HepG2 (cell line): ENCODE data around the gene GRID1. TPM values are rescaled to one million over a fixed set of nuclear protein-coding genes. Genes with fewer than 3 reads are reported as not detected.

Experiments
- ATF1 ChIP-seq: IDR thresholded peaks from 2 replicates; pipeline ENCODE4 v1.6.1; 2016; ENCODE audit warnings: mild to moderate bottlenecking, control low read depth
- CBX5 ChIP-seq: sonication (generic); formaldehyde crosslinking; IDR thresholded peaks from 2 replicates; pipeline ENCODE4 v1.4.0; 2020; ENCODE audit warnings: missing genetic modification reagents, borderline replicate concordance
- DNMT1 ChIP-seq: sonication (generic); formaldehyde crosslinking; IDR thresholded peaks from 2 replicates; pipeline ENCODE4 v1.5.1; 2020; ENCODE audit warnings: mild to moderate bottlenecking, missing genetic modification reagents
- MED8 ChIP-seq: sonication (generic); formaldehyde crosslinking; IDR thresholded peaks from 2 replicates; pipeline ENCODE4 v1.8.1; 2023; ENCODE audit warnings: mild to moderate bottlenecking, missing genetic modification reagents; ENCODE audit not compliant: insufficient replicate concordance
- MYC ChIP-seq: sonication (generic); formaldehyde crosslinking; IDR thresholded peaks from 2 replicates; pipeline ENCODE4 v1.9.0; 2021; ENCODE audit warnings: missing genetic modification reagents, borderline replicate concordance
- NFIC ChIP-seq: IDR thresholded peaks from 2 replicates; pipeline ENCODE4 v1.6.1; 2012; ENCODE audit warnings: mild to moderate bottlenecking, low read length, inconsistent platforms
- NFYB ChIP-seq: sonication (generic); formaldehyde crosslinking; IDR thresholded peaks from 2 replicates; pipeline ENCODE4 v1.4.0; 2020; ENCODE audit warnings: missing genetic modification reagents
- PHF21A ChIP-seq: sonication (generic); formaldehyde crosslinking; IDR thresholded peaks from 2 replicates; pipeline ENCODE4 v1.5.0; 2020; ENCODE audit warnings: mild to moderate bottlenecking, missing genetic modification reagents
- RFX3 ChIP-seq: IDR thresholded peaks from 2 replicates; pipeline ENCODE4 v1.6.1; 2016; ENCODE audit warnings: missing biosample characterization, missing genetic modification reagents
- SPEN ChIP-seq: sonication (generic); formaldehyde crosslinking; IDR thresholded peaks from 2 replicates; pipeline ENCODE4 v1.5.1; 2020; ENCODE audit warnings: low read depth, mild to moderate bottlenecking, missing genetic modification reagents
- THYN1 ChIP-seq: sonication (generic); formaldehyde crosslinking; IDR thresholded peaks from 2 replicates; pipeline ENCODE4 v1.8.1; 2023; ENCODE audit warnings: low read depth, mild to moderate bottlenecking, moderate library complexity, missing genetic modification reagents, borderline replicate concordance
- ZBTB49 ChIP-seq: sonication (generic); formaldehyde crosslinking; IDR thresholded peaks from 2 replicates; pipeline ENCODE4 v1.4.0; 2020; ENCODE audit warnings: missing genetic modification reagents, borderline replicate concordance
- ZFP36 ChIP-seq: fragments of 150-350 bp; IDR thresholded peaks from 2 replicates; pipeline ENCODE4 v1.6.1; 2018; ENCODE audit warnings: borderline replicate concordance, low read length, low read depth; ENCODE audit not compliant: partially characterized antibody
- ZKSCAN1 ChIP-seq: fragments of 150-350 bp; IDR thresholded peaks from 2 replicates; pipeline ENCODE4 v1.6.1; 2014; ENCODE audit warnings: low read length
- ZNF121 ChIP-seq: sonication (generic); formaldehyde crosslinking; IDR thresholded peaks from 2 replicates; pipeline ENCODE4 v1.5.0; 2020; ENCODE audit warnings: mild to moderate bottlenecking, missing genetic modification reagents
- ZNF580 ChIP-seq: IDR thresholded peaks from 2 replicates; pipeline ENCODE4 v1.6.1; 2016; ENCODE audit warnings: low read depth, borderline replicate concordance
- ZNF781 ChIP-seq: sonication (generic); formaldehyde crosslinking; IDR thresholded peaks from 2 replicates; pipeline ENCODE4 v1.5.1; 2020; ENCODE audit warnings: borderline replicate concordance, mild to moderate bottlenecking, missing genetic modification reagents; ENCODE audit errors: not compliant biosample characterization
- ZNF784 ChIP-seq: sonication (generic); formaldehyde crosslinking; IDR thresholded peaks from 2 replicates; pipeline ENCODE4 v1.5.1; 2020; ENCODE audit warnings: missing genetic modification reagents, mild to moderate bottlenecking, borderline replicate concordance
- ZNF839 ChIP-seq: sonication (generic); formaldehyde crosslinking; IDR thresholded peaks from 2 replicates; pipeline ENCODE4 v1.4.0; 2020; ENCODE audit warnings: missing genetic modification reagents, mild to moderate bottlenecking, borderline replicate concordance
- ZNF879 ChIP-seq: sonication (generic); formaldehyde crosslinking; IDR thresholded peaks from 2 replicates; pipeline ENCODE4 v1.8.1; 2023; ENCODE audit warnings: missing genetic modification reagents
- ZSCAN12 ChIP-seq: sonication (generic); formaldehyde crosslinking; IDR thresholded peaks from 2 replicates; pipeline ENCODE4 v1.9.0; 2021; ENCODE audit warnings: mild to moderate bottlenecking, missing genetic modification reagents
- ZSCAN31 ChIP-seq: sonication (generic); formaldehyde crosslinking; IDR thresholded peaks from 2 replicates; pipeline ENCODE4 v1.5.0; 2020; ENCODE audit warnings: low read depth, mild to moderate bottlenecking, missing genetic modification reagents
- polyA plus RNA-seq, 8 experiments: library from polyadenylated mRNA; depleted of rRNA in 3 of 8; stranded (reverse) in 7 of 8; unstranded in 1 of 8; fragments of >200 nt; fragmentation: Illumina TruSeq in 4 of 8; extraction: Trizol in 4 of 8; gene quantifications; 2 replicates each; pipeline versions ENCODE4 v1.2.1 to v1.2.3, GENCODE V29; 2011 to 2016; ENCODE audit warnings: low read depth in 4 of 8, missing spikeins in 1 of 8, mixed read lengths in 1 of 8; ENCODE audit not compliant: insufficient read depth in 1 of 8
- total RNA-seq, 5 experiments: library from RNA; depleted of rRNA; stranded (reverse); fragments of >200 nt; fragmentation: Illumina TruSeq; extraction: Trizol; gene quantifications; 2 replicates each; pipeline ENCODE4 v1.2.3, GENCODE V29; 2016; ENCODE audit warnings: low read depth in 1 of 5
- TF ChIP-seq, protein P1 (sequence below): sonication (generic); formaldehyde crosslinking; IDR thresholded peaks from 2 replicates; pipeline ENCODE4 v1.5.0; 2020; ENCODE audit warnings: missing genetic modification reagents
- TF ChIP-seq, protein P2 (sequence below): sonication (generic); formaldehyde crosslinking; IDR thresholded peaks from 2 replicates; pipeline ENCODE4 v1.4.0; 2020; ENCODE audit warnings: missing genetic modification reagents; ENCODE audit errors: not compliant biosample characterization

The GRID1 gene
- total and polyA plus RNA-seq, 2 of the 13 experiments (the other 11 are each of a cell fraction or from before 2014, with no cell fraction given): 0.05 TPM; not detected in 1

GRCh38 chr10:86399879-86400704, 33.5 kb upstream of the GRID1 start (continued):
- TF ChIP-seq MYC (peak; percentile 87), DNMT1 (CRISPR knock-in tag) (peak; percentile 54; the same call in 1 of the 2 replicates), THYN1 (CRISPR knock-in tag) (no peak), ZNF839 (CRISPR knock-in tag) (no peak), ZKSCAN1 (no peak), ZNF784 (peak; percentile 71), ATF1 (CRISPR knock-in tag) (no peak), ZNF879 (CRISPR knock-in tag) (no peak), RFX3 (0 out of 2 replicates have a peak, but pooled peaks have one; percentile 31), ZNF580 (CRISPR knock-in tag) (peak; percentile 88), PHF21A (CRISPR knock-in tag) (peak; percentile 97), ZBTB49 (CRISPR knock-in tag) (peak; percentile 22), MED8 (CRISPR knock-in tag) (peak; percentile 74), CBX5 (peak; percentile 88; the same call in 1 of the 2 replicates), NFIC (no peak), ZFP36 (no peak), ZNF781 (CRISPR knock-in tag) (no peak), ZSCAN12 (0 out of 2 replicates have a peak, but pooled peaks have one; percentile 24), SPEN (CRISPR knock-in tag) (peak; percentile 87), ZNF121 (CRISPR knock-in tag) (peak; percentile 93), ZSCAN31 (CRISPR knock-in tag) (peak; percentile 85; the same call in 1 of the 2 replicates), NFYB (peak; percentile 10; the same call in 1 of the 2 replicates)
- TF ChIP-seq, protein P1, sequence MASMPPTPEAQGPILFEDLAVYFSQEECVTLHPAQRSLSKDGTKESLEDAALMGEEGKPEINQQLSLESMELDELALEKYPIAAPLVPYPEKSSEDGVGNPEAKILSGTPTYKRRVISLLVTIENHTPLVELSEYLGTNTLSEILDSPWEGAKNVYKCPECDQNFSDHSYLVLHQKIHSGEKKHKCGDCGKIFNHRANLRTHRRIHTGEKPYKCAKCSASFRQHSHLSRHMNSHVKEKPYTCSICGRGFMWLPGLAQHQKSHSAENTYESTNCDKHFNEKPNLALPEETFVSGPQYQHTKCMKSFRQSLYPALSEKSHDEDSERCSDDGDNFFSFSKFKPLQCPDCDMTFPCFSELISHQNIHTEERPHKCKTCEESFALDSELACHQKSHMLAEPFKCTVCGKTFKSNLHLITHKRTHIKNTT (CRISPR knock-in tag): no peak
- TF ChIP-seq, protein P2, sequence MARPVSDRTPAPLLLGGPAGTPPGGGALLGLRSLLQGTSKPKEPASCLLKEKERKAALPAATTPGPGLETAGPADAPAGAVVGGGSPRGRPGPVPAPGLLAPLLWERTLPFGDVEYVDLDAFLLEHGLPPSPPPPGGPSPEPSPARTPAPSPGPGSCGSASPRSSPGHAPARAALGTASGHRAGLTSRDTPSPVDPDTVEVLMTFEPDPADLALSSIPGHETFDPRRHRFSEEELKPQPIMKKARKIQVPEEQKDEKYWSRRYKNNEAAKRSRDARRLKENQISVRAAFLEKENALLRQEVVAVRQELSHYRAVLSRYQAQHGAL (CRISPR knock-in tag): no peak
